MM.1S (cell line): ENCODE results near the gene CCDC89.

ENCODE experiments used
- DNase-seq: peaks from one replicate; pipeline ENCODE4 v3.0.0-alpha.2; 2015
- H2AFZ ChIP-seq: fragments of 300-600 bp; sonication (generic); 2 replicates; pipeline ENCODE4 v1.6.0; 2016; ENCODE audit warnings: antibody characterized with exemption, low read length
- H3F3A ChIP-seq: fragments of 300-600 bp; sonication (generic); 2 replicates; pipeline ENCODE4 v1.6.1; 2016; ENCODE audit warnings: mild to moderate bottlenecking, antibody characterized with exemption, low read length, moderate library complexity, mixed read lengths; ENCODE audit not compliant: insufficient read depth
- H3K27ac ChIP-seq: fragments of 300-600 bp; sonication (generic); 2 replicates; pipeline ENCODE4 v1.5.1; 2016; ENCODE audit warnings: mild to moderate bottlenecking, low read length
- H3K27me3 ChIP-seq: fragments of 300-600 bp; sonication (generic); replicated peaks from 2 replicates; pipeline ENCODE4 v1.6.0; 2016; ENCODE audit warnings: low read length; ENCODE audit not compliant: insufficient read depth
- H3K36me3 ChIP-seq: fragments of 300-600 bp; sonication (generic); replicated peaks from 2 replicates; pipeline ENCODE4 v1.6.1; 2016; ENCODE audit warnings: mild to moderate bottlenecking, low read length, mixed read lengths; ENCODE audit not compliant: insufficient read depth
- H3K4me1 ChIP-seq: fragments of 300-600 bp; sonication (generic); 2 replicates; pipeline ENCODE4 v1.6.1; 2016; ENCODE audit warnings: low read length, mixed read lengths
- H3K4me2 ChIP-seq: fragments of 300-600 bp; sonication (generic); 2 replicates; pipeline ENCODE4 v1.6.0; 2016; ENCODE audit warnings: low read depth, low read length
- H3K4me3 ChIP-seq: fragments of 300-600 bp; sonication (generic); 2 replicates; pipeline ENCODE4 v1.5.1; 2016; ENCODE audit warnings: low read length, mixed read lengths
- H3K79me2 ChIP-seq: fragments of 300-600 bp; sonication (generic); 2 replicates; pipeline ENCODE4 v1.6.1; 2016; ENCODE audit warnings: mixed run types, low read length, mixed read lengths
- H3K9ac ChIP-seq: fragments of 300-600 bp; sonication (generic); 2 replicates; pipeline ENCODE4 v1.6.1; 2016; ENCODE audit warnings: low read length, mixed read lengths
- H3K9me2 ChIP-seq: fragments of 300-600 bp; sonication (generic); replicated peaks from 2 replicates; pipeline ENCODE4 v1.6.1; 2016; ENCODE audit warnings: mild to moderate bottlenecking, low read length, mixed read lengths; ENCODE audit not compliant: insufficient read depth
- H3K9me3 ChIP-seq: fragments of 300-600 bp; sonication (generic); replicated peaks from 2 replicates; pipeline ENCODE4 v1.6.1; 2016; ENCODE audit warnings: mild to moderate bottlenecking, low read length, mixed read lengths; ENCODE audit not compliant: insufficient read depth
- H4K20me1 ChIP-seq: fragments of 300-600 bp; sonication (generic); 2 replicates; pipeline ENCODE4 v1.6.1; 2016; ENCODE audit warnings: mild to moderate bottlenecking, low read length, moderate library complexity, mixed read lengths; ENCODE audit not compliant: insufficient read depth
- EZH2 ChIP-seq: fragments of 300-600 bp; sonication (generic); optimal IDR thresholded peaks from 2 replicates; pipeline ENCODE3; 2017; ENCODE audit warnings: low read depth, mild to moderate bottlenecking, antibody characterized with exemption, low read length, mixed read lengths
- EZH2phosphoT487 ChIP-seq: fragments of 300-600 bp; sonication (generic); IDR thresholded peaks from 2 replicates; pipeline ENCODE4 v1.6.1; 2018; ENCODE audit warnings: antibody characterized with exemption, low read length
- TF ChIP-seq, protein P1 (sequence below): fragments of 300-600 bp; sonication (generic); IDR thresholded peaks from 2 replicates; pipeline ENCODE4 v1.5.1; 2016; ENCODE audit warnings: antibody characterized with exemption, low read length, mixed read lengths

CCDC89 gene

DNA sequence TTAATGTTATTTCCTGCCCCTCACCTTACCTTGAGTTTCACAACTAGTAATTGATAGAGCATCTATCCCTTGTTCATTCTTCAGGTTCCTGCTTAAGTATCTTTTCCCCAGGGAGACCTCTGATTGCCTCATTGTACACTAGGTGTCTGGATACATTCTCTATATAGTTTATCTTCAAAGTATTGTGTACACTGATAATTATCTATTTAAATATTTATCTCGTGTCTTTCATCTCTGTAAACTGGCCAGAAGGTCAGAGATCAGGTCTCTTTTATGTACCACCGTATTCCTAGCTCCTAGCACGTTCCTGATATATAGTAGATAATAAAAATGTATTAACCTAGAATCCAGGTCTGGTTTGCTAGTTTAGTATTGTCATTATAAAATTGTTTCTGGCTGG, 51.2 kb downstream of the CCDC89 start:
- TF ChIP-seq EZH2phosphoT487 (no peak), EZH2 (no peak)
- TF ChIP-seq, protein P1, sequence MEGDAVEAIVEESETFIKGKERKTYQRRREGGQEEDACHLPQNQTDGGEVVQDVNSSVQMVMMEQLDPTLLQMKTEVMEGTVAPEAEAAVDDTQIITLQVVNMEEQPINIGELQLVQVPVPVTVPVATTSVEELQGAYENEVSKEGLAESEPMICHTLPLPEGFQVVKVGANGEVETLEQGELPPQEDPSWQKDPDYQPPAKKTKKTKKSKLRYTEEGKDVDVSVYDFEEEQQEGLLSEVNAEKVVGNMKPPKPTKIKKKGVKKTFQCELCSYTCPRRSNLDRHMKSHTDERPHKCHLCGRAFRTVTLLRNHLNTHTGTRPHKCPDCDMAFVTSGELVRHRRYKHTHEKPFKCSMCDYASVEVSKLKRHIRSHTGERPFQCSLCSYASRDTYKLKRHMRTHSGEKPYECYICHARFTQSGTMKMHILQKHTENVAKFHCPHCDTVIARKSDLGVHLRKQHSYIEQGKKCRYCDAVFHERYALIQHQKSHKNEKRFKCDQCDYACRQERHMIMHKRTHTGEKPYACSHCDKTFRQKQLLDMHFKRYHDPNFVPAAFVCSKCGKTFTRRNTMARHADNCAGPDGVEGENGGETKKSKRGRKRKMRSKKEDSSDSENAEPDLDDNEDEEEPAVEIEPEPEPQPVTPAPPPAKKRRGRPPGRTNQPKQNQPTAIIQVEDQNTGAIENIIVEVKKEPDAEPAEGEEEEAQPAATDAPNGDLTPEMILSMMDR, result no peak
- Histone ChIP-seq H3K79me2 (peaks cover 25% of the 10 kb centered on the region), H3K4me3 (no peak overlapping the region), H3K9me2 (no peaks in the 10 kb centered on the region), H4K20me1 (no peaks in the 10 kb centered on the region), H3K9ac (no peak overlapping the region), H3K27ac (no peak overlapping the region), H3K36me3 (0 out of 2 replicates have a peak, but pooled peaks cover 5% of the 10 kb centered on the region), H3F3A (no peaks in the 10 kb centered on the region), H3K4me1 (peaks cover 4% of the 10 kb centered on the region; the same call in 1 of the 2 replicates), H3K4me2 (no peak overlapping the region), H3K27me3 (no peaks in the 10 kb centered on the region), H2AFZ (no peak overlapping the region), H3K9me3 (no peaks in the 10 kb centered on the region)
- no peak for DNase-seq
